H7 (cell line): ENCODE data around the gene SNPH. TPM values are rescaled to one million over a fixed set of nuclear protein-coding genes. Genes with fewer than 3 reads are reported as not detected.

Experiments used
- DNase-seq: peaks from one replicate; pipeline ENCODE4 v3.0.0; 2012
- H3K27me3 ChIP-seq: 2 replicates; pipeline ENCODE4 v1.6.0; 2011; ENCODE audit warnings: mild to moderate bottlenecking, low read length; ENCODE audit not compliant: control insufficient read depth, insufficient read depth
- H3K36me3 ChIP-seq: replicated peaks from 2 replicates; pipeline ENCODE4 v1.5.1; 2011; ENCODE audit warnings: low read length; ENCODE audit not compliant: control insufficient read depth, insufficient read depth
- H3K4me3 ChIP-seq: 2 replicates; pipeline ENCODE4 v1.5.1; 2011; ENCODE audit warnings: low read depth, mild to moderate bottlenecking, control low read depth, low read length, moderate library complexity; ENCODE audit not compliant: insufficient read depth
- total RNA-seq: library from RNA; depleted of rRNA; stranded (reverse); fragments of >200 nt; shearing (Covaris generic); gene quantifications from 2 replicates; pipeline ENCODE4 v1.2.3, GENCODE V29; 2014

The SNPH gene
- total RNA-seq, 1 experiment from 2014 or later: 2.6 TPM

DNA sequence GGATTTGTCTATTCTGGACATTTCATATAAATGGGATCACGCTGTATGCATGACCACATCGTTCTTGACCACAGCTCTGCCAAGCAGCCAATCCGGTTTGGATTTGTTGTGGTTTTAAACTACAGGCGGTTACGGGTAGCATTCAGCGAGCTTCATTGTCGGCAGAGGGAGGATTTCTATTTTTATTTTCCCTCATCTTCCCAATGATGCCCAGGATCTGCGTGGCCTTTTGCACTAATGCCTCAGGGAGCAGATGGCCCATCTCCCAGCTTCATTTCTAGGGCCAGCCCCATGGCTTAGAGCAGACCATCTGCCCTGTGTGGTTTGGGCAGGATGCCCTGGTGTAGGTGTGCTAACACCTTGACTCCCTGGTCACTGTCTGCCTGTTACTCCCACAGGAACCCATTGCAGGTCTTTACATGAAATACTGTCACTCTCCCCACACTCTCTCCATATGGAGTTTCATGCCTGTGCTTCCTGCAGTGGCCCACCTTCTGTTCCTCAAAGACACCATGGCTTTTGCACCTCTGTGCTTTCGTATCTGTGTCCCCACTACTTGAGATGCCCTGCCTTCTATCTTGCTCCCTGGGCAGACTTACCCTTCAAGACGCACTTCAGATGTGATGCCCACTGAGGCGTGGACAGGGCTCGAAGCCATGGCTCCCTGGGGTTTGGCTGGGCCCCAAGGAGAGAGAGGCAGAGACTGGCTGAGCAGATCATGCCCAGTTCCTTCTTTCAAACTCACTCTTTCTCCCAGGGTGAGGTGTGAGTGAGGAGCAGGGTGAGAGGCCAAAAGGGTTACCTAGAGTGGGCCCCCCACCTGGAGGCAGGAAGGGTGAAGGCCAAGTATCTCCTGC is 36.8 kb downstream of the SNPH start:
- H3K36me3 ChIP-seq: no peaks in the 10 kb centered on the region
- H3K27me3 ChIP-seq: no peaks in the 10 kb centered on the region
- no peak for DNase-seq
- no peak overlapping the region for H3K4me3 ChIP-seq

DNA sequence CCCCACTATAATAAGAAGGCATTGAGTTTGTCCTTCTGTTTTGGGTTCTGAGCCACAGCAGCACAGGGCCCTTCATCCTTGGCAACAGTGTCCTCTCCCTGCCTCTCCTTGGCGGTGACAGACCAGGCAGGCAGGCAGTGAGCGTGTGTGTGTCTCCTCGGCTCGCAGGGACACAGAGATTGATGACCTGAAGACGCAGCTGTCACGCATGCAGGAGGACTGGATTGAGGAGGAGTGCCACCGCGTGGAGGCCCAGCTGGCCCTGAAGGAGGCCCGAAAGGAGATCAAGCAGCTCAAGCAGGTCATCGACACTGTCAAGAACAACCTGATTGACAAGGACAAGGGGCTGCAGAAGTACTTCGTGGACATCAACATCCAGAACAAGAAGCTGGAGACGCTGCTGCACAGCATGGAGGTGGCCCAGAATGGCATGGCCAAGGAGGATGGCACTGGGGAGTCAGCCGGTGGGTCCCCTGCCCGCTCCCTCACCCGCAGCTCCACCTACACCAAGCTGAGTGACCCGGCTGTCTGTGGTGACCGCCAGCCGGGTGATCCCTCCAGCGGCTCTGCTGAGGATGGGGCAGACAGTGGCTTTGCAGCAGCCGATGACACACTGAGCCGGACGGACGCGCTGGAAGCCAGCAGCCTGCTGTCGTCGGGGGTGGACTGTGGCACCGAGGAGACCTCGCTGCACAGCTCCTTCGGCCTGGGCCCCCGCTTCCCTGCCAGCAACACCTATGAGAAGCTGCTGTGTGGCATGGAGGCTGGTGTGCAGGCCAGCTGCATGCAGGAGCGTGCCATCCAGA is 38.8 kb downstream of the SNPH start:
- no peaks in the 10 kb centered on the region for H3K36me3 ChIP-seq
- DNase-seq: no peak
- no peak overlapping the region for H3K4me3 ChIP-seq
- H3K27me3 ChIP-seq: no peaks in the 10 kb centered on the region

DNA sequence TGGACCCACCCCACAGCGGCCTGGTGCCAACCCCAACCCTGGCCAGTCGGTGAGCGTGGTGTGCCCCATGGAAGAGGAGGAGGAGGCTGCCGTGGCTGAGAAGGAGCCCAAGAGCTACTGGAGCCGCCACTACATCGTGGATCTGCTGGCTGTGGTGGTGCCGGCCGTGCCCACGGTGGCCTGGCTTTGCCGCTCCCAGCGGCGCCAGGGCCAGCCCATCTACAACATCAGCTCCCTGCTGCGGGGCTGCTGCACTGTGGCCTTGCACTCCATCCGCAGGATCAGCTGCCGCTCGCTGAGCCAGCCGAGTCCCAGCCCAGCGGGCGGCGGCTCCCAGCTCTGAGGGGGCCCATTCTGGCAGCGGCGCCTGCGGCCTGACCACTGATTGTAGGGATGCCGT is 39.6 kb downstream of the SNPH start:
- no peaks in the 10 kb centered on the region for H3K36me3 ChIP-seq

DNA sequence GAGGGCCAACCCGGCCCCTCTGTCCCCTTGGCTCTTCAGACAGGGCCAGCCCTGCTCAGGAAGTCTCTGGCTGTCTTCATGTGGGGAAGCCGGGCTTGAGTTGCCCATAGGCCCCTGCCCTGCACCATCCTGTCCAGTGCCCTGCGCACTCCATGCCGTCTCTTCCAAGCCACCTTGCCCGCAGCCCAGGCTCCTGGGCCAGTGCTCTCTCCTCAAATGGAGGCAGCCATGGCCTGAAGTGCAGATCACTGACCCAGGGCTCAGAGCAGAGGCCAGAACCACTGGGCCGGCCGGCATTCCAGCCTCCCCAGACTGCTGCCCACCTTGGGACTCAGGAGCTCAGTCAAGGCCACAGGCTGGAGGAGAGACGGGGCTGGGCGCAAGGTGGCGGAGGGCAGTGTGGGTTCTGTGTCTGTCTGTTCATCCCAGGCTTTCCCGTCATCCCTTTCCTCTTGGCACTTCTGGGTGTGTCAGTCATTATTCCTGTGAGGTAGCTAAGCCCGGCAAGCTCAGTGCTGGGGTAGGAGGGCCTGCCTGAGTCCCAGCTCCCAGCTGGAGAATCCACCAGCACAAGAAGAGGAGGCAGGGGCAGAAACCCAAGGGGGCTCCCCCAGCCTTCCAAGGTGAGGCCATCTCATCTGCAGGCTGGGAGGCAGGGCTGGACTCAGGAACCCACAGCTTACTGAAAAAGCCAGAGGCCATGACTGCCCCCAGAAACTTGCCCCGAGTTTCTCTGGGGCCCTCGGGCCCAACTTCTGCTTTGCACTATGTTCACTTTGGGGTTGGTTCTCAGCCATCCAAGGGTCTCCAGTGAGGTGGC is 40.4 kb downstream of the SNPH start:
- DNase-seq: no peak
- H3K27me3 ChIP-seq: no peaks in the 10 kb centered on the region
- H3K4me3 ChIP-seq: no peak overlapping the region
- no peaks in the 10 kb centered on the region for H3K36me3 ChIP-seq

More for the DNA sequence above, 39.6 kb downstream of the SNPH start:
- H3K27me3 ChIP-seq: no peaks in the 10 kb centered on the region
- no peak overlapping the region for H3K4me3 ChIP-seq
- DNase-seq: no peak

DNA sequence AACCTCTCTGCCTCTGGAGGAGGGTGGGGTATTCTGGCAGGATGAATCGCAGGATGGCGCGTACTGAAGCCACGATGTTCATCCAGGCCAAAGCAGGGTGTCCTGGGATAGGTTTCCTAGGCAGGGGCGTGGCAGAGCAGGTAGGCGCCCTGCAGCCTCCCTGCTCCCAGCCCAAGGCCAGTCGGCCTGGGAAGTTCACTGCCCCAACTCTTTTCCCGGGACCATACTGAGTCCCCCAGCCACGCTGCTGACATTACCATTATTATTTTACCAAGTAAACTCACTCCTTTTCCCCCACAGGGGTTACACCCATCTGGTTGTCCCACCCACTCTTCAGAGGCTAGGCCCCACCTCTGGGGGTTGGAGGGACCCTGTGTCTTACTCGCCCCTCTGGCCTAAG is 41.1 kb downstream of the SNPH start:
- H3K27me3 ChIP-seq: no peaks in the 10 kb centered on the region
- H3K36me3 ChIP-seq: no peaks in the 10 kb centered on the region
- no peak overlapping the region for H3K4me3 ChIP-seq
- no peak for DNase-seq

DNA sequence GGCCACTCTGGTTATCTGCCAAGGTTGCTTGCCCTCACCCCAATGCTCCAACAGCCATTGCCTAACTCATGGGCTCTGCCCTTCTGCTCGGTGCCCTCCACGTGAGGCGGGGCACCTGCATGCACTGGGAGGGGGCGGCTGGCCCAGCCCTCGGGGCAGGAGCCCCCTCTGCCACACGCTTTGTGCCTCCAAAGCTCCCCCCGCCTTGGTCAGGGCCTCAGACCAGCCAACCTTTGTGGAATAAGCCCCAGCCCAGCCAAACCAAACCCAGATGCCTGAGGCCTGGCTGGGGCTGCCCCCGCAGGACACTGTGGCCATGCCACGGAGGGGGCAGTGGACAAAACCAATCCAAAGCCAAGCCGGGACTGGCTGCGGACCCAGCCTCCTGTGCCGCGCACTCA is 41.5 kb downstream of the SNPH start:
- no peak for DNase-seq
- Histone ChIP-seq H3K4me3 (no peak overlapping the region), H3K27me3 (peaks cover 1% of the 10 kb centered on the region; the same call in 1 of the 2 replicates), H3K36me3 (no peaks in the 10 kb centered on the region)

DNA sequence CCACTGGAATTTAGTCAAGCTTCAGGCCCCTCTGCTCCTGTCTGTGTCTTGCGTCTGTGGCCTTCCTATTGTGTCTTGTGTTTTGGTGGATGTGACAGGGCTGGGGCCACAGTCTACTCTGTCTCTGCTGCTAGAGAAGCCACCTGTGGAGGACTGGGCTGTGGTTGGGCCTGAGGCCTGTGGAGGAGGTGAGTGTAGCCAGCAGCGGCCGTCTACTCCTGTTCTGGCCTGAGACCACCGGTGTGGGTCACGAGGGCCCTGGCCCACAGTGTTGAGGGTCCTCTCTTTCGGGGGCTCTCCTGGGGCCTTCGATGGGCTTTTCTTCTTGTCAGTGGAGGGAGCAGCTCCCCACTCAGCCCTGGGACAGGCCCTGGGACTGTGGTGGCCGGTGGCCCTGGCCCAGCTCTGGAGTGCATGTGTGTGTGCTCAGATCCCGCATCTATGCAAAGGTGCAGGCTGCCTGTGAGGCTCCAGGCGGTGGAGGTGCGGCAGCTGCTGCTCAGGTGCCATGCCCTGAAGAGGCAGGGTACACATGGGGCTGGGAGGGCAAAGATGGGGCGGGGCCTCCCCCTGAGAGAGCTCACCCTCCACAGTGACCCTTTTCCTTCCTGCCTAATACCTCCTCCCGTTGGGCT is 42.1 kb downstream of the SNPH start:
- Histone ChIP-seq H3K4me3 (no peak overlapping the region), H3K27me3 (peaks cover 7% of the 10 kb centered on the region), H3K36me3 (no peaks in the 10 kb centered on the region)
- no peak for DNase-seq

DNA sequence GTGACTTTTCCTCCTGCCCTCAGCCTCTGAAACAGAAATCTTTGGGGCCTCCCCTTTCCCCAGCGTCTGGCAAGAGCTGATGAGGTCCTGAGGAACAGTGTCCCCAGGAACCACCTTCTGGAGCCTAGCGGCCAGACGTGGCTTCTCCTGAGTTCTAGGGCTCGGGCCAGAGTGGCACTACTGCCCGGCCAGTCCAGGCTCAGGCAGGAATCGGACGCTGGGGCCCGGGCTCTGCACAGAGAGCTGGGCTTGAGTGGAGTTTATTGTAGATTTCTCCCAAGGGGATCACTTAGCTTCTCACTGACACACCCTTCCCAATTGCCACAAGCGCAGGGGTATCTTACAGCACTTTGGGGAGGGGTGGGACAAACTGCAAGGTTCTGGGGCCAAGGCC is 42.6 kb downstream of the SNPH start:
- no peak for DNase-seq
- Histone ChIP-seq H3K27me3 (peaks cover 9% of the 10 kb centered on the region), H3K4me3 (no peak overlapping the region), H3K36me3 (no peaks in the 10 kb centered on the region)

DNA sequence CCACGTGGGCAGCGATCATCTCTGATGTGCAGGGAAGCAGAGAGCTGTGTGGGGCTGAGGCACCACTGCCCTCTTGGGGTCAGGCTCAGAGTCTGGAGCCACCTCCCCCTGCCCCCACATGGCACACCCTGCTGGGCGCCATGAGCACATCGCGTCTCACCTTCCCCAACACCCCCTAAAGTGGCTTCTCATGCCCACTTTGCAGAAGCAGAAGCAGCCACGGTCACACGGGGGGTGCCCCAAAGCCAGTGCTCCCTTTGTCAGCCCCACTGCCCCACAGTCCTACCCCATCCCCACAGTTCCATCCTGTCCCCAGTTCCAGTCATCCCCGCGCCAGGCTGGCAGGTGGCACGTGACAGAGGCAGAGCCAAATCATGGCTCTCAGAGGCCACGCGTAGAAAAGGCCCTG is 43.3 kb downstream of the SNPH start:
- peak; percentile 85 for DNase-seq
- Histone ChIP-seq H3K27me3 (peaks cover 9% of the 10 kb centered on the region), H3K4me3 (no peak overlapping the region), H3K36me3 (no peaks in the 10 kb centered on the region)

DNA sequence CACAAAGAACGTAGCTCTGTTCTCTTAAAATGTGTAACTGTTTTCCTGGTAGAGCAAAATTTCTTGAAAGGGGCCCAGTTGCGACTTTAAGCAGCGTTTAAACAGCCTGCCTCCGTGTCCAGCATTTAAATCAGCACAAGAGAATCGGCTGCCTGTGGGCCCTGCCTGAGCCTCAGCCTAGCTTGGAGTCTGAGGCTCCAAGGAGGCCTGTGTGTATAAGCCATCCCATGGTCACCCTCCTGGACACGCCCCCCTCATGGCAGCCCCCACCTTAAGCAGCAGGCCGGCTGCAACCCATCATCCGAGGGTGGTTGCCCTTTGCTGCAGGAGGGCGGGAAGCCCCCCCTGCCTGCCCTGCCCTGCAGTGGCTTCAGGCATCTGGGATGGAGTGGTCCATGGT is 44.0 kb downstream of the SNPH start:
- Histone ChIP-seq H3K36me3 (no peaks in the 10 kb centered on the region), H3K27me3 (peaks cover 9% of the 10 kb centered on the region), H3K4me3 (no peak overlapping the region)
- no peak for DNase-seq

DNA sequence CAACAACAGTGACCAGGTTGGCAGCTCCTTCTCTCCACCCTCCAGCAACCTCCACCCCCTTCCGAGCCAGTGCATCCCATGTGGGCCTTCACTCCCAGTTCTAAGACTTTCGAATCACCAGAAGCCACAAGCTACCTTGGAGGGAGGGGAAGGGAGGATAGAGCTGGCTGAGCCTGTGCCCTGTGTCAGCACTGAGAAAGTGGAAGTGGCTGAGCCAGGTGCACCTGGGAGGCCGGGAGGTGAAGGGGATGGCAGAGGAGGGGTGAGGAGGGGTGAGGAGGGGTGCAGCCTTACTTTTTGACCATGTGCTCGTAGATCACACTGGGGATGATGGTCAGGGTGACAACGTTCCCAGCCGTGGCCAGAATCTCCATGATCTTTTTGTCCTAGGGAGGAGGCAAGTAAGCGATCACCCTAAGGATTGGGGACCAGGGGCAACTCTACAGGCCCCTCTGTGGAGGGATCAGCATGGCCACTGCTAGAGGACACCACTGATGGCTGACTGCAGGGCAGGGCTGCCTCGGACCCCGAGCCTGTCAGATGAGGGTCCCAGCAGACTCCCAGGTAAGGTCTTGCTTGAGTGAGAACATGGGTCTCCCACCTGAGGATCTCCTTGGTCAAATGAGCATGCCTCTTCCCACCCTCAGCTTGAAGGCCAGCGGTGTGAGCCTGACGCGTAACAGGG is 44.6 kb downstream of the SNPH start:
- Histone ChIP-seq H3K27me3 (peaks cover 9% of the 10 kb centered on the region), H3K36me3 (no peaks in the 10 kb centered on the region), H3K4me3 (no peak overlapping the region)
- DNase-seq: no peak

DNA sequence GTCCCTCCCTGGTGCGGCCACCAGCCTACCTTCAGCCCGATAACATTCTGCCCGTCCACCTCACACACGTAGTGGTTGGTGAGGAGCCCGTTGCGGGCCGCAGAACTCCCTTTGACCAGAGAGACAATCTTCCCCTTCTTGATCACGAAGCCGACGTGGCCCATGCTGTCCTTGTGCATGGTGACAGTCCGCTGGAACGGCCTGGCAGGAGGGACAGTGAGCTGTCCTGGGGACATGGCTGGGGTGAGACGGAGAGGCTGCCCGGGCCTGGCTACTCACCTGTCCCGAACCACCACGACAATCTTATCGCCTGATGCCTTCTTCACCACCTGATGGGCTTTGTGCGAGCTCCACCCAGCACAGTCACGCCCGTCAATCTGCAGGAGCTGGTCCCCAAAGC is 46.2 kb downstream of the SNPH start:
- no peaks in the 10 kb centered on the region for H3K36me3 ChIP-seq
- DNase-seq: no peak
- peaks cover 9% of the 10 kb centered on the region for H3K27me3 ChIP-seq
- H3K4me3 ChIP-seq: no peak overlapping the region

DNA sequence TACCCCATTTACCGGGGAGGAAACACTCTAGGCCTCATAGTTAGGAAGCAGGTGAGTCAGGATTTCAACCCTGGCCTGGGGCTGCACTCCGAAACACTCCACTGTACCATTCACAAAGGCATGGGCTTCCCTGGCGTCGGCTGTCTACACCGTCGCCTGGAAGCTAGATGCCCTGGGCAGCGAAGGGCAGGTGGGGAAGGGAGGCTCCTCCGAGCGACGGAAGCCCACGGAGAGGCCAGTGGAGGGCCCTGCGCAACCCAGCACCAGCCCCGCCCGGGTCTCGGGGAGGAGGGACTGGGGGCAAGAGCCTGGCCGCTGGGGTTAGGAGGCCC is 46.8 kb downstream of the SNPH start:
- Histone ChIP-seq H3K27me3 (peaks cover 10% of the 10 kb centered on the region), H3K36me3 (no peaks in the 10 kb centered on the region), H3K4me3 (peak overlapping the region; percentile 45)
- DNase-seq: no peak
